ENCODE results near the gene TEC.

Gene TEC

DNA sequence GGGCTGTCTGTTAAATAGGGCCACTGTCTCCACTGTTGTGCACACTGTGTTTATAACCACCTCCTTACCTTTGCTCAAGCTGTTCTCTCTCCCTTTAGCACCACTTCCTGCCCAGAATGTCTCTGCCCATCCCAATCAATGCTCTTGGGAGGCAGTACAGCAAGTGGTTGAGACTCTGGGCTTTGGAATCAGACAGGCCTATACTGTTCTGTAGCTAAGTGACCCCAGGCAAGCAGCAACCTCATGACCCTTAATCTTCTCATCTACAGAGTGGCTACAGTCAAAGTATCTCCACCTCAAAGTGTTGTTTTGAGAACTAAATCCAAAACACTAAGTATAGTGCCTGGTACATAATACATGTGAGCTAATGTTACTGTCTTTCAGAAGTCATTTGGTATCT is 131.8 kb downstream of the TEC start:
- H3K4me2 ChIP-seq: no peak overlapping the region
- TF ChIP-seq, protein P1, sequence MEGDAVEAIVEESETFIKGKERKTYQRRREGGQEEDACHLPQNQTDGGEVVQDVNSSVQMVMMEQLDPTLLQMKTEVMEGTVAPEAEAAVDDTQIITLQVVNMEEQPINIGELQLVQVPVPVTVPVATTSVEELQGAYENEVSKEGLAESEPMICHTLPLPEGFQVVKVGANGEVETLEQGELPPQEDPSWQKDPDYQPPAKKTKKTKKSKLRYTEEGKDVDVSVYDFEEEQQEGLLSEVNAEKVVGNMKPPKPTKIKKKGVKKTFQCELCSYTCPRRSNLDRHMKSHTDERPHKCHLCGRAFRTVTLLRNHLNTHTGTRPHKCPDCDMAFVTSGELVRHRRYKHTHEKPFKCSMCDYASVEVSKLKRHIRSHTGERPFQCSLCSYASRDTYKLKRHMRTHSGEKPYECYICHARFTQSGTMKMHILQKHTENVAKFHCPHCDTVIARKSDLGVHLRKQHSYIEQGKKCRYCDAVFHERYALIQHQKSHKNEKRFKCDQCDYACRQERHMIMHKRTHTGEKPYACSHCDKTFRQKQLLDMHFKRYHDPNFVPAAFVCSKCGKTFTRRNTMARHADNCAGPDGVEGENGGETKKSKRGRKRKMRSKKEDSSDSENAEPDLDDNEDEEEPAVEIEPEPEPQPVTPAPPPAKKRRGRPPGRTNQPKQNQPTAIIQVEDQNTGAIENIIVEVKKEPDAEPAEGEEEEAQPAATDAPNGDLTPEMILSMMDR (conservative IDR thresholded peaks at IDR 0.05; ENCODE audit: low read depth, low read length): no peak
- H3K79me2 ChIP-seq (ENCODE audit: insufficient read depth, low read depth): no peaks in the 10 kb centered on the region
- no peaks in the 10 kb centered on the region for H3K27me3 ChIP-seq (ENCODE audit: insufficient read depth, low read depth)
- H3K9ac ChIP-seq: no peak overlapping the region
- no peak overlapping the region for H2AFZ ChIP-seq (ENCODE audit: low read depth)
- H3K4me1 ChIP-seq (ENCODE audit: low read depth, poor library complexity, severe bottlenecking): peaks cover 26% of the 10 kb centered on the region
- H3K4me3 ChIP-seq (IDR thresholded peaks at IDR 0.05; ENCODE audit: insufficient read depth, low read depth, low read length): no peak overlapping the region
- H3K27ac ChIP-seq: no peak overlapping the region
- H4K20me1 ChIP-seq (ENCODE audit: insufficient read depth): no peaks in the 10 kb centered on the region
- no peaks in the 10 kb centered on the region for H3K36me3 ChIP-seq (ENCODE audit: insufficient read depth)

DNA sequence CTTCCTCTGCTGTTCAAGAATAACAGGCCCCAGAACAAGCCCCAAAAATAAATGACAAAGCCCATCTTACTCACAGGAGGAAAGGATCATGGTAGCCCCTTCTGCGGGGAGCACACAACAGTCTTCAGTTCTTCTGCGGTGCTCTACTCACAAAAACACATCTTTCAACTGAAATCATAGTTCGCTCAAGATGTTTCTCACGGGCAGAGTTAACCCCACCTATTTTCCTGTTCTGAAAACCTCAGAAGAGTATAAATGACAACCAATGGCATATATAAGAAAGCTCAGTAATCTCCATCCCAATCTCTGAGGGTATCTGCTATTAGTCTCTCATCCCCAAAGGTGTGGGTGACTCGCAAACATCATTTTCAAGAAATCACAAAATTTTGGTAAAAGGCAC is 135.6 kb downstream of the TEC start, which contains the start of gene TXK:
TSS of gene TXK (minus strand) at position 170 of the 400 bp plus-strand sequence. CDS start at position 90, 80 bp downstream.
- Histone ChIP-seq H3K4me3 (IDR thresholded peaks at IDR 0.05; ENCODE audit: insufficient read depth, low read depth, low read length) (no peak within 1 kb of the TSS), H3K79me2 (ENCODE audit: insufficient read depth, low read depth) (no peaks in the 10 kb centered on the region), H3K4me2 (no peak within 1 kb of the TSS), H3K4me1 (ENCODE audit: low read depth, poor library complexity, severe bottlenecking) (peaks cover 9% of the 10 kb centered on the region), H3K27ac (no peak within 1 kb of the TSS), H3K9ac (no peak within 1 kb of the TSS), H3K27me3 (ENCODE audit: insufficient read depth, low read depth) (no peaks in the 10 kb centered on the region), H3K36me3 (ENCODE audit: insufficient read depth) (no peaks in the 10 kb centered on the region), H2AFZ (ENCODE audit: low read depth) (no peak within 1 kb of the TSS), H4K20me1 (ENCODE audit: insufficient read depth) (no peaks in the 10 kb centered on the region)
- TF ChIP-seq, protein P1 (conservative IDR thresholded peaks at IDR 0.05; ENCODE audit: low read depth, low read length): no peak

DNA sequence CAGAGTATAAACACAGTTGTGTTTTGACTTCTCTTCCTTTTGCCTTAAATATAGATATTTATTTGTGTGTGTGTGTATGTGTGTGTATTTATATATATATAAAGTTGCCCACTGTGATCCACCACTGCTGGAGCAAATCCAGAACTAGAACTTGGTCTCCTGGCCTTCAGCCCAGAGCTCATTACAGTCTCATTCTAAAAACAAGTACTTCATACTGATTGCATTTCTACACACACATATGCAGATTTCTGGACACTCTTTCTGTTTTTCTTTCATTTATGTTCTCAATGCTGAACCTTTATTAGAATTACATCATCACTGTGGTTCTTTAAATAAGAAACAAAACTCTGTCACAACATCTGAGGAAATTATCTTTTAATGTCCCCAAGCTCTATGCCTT is 136.0 kb downstream of the TEC start:
- no peaks in the 10 kb centered on the region for H3K36me3 ChIP-seq (ENCODE audit: insufficient read depth)
- H3K27ac ChIP-seq: no peak overlapping the region

DNA sequence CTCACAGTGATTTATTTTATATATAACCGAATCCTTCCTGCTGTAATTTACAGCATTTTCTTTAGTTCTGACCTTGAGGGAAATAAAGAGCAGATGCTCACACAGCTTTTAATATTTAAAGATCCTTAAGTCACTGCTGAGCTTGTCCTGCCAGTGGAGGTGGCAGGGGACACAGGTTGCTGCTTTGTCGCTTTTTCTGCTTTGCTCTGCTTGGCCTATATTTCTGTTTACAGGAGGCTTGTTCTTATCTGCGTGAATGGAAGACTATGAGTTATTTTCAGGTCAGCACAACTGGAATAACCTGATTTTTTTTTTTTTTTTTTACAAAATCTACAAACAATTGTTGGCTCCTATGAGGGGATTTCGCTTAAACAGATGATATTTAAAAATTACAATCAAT is 137.9 kb downstream of the TEC start:
- Histone ChIP-seq H3K27ac (no peak overlapping the region), H3K4me2 (no peak overlapping the region), H3K79me2 (ENCODE audit: insufficient read depth, low read depth) (no peaks in the 10 kb centered on the region), H3K9ac (no peak overlapping the region), H3K36me3 (ENCODE audit: insufficient read depth) (no peaks in the 10 kb centered on the region), H2AFZ (ENCODE audit: low read depth) (no peak overlapping the region), H3K4me1 (ENCODE audit: low read depth, poor library complexity, severe bottlenecking) (peaks cover 20% of the 10 kb centered on the region), H4K20me1 (ENCODE audit: insufficient read depth) (no peaks in the 10 kb centered on the region), H3K27me3 (ENCODE audit: insufficient read depth, low read depth) (no peaks in the 10 kb centered on the region), H3K4me3 (IDR thresholded peaks at IDR 0.05; ENCODE audit: insufficient read depth, low read depth, low read length) (no peak overlapping the region)
- TF ChIP-seq, protein P1 (conservative IDR thresholded peaks at IDR 0.05; ENCODE audit: low read depth, low read length): no peak

More for the DNA sequence above, 136.0 kb downstream of the TEC start:
- Histone ChIP-seq H3K4me1 (ENCODE audit: low read depth, poor library complexity, severe bottlenecking) (peaks cover 7% of the 10 kb centered on the region), H3K4me3 (IDR thresholded peaks at IDR 0.05; ENCODE audit: insufficient read depth, low read depth, low read length) (no peak overlapping the region), H3K79me2 (ENCODE audit: insufficient read depth, low read depth) (no peaks in the 10 kb centered on the region), H3K27me3 (ENCODE audit: insufficient read depth, low read depth) (no peaks in the 10 kb centered on the region), H2AFZ (ENCODE audit: low read depth) (no peak overlapping the region), H3K4me2 (no peak overlapping the region), H4K20me1 (ENCODE audit: insufficient read depth) (no peaks in the 10 kb centered on the region), H3K9ac (no peak overlapping the region)
- TF ChIP-seq, protein P1 (conservative IDR thresholded peaks at IDR 0.05; ENCODE audit: low read depth, low read length): no peak
